Measurements from ENCODE around the gene GPR17.

DNA sequence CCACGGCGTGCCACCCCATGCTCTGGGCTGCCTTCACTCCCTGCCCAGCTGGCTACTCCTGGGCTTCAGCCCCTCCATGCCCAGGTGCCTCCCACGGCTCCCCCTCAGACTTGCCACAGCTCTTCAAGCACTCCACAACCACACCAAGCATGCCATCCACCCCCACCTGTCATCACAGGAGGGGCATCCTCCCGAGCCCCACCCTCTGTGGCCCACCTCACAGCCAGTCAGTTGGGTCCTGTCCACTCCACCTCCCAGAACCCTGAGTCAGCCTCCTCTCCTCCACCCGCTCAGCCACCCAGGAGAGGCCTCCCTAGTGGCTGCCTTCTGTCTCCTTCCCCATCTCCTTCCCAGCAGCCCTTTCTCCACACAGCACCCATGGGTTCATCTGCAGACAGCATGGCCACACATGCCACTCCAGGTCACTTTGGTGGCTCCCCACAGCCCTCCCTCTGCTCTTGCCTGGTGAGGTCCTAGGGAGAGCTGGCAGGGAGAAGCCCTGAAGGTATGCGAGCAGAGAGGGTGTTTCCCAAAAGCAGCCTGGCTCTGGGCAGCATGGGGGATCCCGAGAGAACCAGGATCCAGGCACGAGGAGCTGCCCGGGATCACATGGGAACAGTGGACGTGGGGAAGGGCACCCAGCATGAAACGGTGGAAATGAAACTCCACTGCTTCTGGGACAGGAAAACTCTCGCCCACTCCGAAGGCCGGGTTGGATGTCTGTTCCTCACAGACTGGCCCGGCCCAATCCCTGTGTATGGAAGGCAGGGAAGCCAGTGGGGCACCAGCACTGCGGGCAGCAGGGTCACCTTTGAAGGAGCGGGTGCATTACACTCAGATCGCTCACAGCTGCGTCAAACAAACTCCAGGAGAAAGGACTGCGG is 26.6 kb downstream of the GPR17 start:
- TF ChIP-seq, protein P1, sequence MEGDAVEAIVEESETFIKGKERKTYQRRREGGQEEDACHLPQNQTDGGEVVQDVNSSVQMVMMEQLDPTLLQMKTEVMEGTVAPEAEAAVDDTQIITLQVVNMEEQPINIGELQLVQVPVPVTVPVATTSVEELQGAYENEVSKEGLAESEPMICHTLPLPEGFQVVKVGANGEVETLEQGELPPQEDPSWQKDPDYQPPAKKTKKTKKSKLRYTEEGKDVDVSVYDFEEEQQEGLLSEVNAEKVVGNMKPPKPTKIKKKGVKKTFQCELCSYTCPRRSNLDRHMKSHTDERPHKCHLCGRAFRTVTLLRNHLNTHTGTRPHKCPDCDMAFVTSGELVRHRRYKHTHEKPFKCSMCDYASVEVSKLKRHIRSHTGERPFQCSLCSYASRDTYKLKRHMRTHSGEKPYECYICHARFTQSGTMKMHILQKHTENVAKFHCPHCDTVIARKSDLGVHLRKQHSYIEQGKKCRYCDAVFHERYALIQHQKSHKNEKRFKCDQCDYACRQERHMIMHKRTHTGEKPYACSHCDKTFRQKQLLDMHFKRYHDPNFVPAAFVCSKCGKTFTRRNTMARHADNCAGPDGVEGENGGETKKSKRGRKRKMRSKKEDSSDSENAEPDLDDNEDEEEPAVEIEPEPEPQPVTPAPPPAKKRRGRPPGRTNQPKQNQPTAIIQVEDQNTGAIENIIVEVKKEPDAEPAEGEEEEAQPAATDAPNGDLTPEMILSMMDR (IDR thresholded peaks at IDR 0.05; ENCODE audit: poor library complexity), result no peak
- no peak for TF ChIP-seq EZH2 (IDR thresholded peaks at IDR 0.05; ENCODE audit: borderline replicate concordance)
